Right renal pelvis (tissue), 4 donors: ENCODE data around the gene DCDC1. TPM values are rescaled to one million over a fixed set of nuclear protein-coding genes. Genes with fewer than 3 reads are reported as not detected.
"Not testable (repeated sequence)": the region's sequence is repeated elsewhere in the genome, so short reads cannot be mapped to it uniquely, and the experiment has no call there.

Source experiments
- DNase-seq, 4 donors: peaks; one replicate each; pipeline ENCODE4 v3.0.0-alpha.2; 2013; ENCODE audit warnings: low read depth in 4 of 4, low spot score in 3 of 4, missing footprints in 1 of 4
- polyA plus RNA-seq, 4 donors: library from polyadenylated mRNA; unstranded; fragments of 120-200 nt; gene quantifications; one replicate each; pipeline ENCODE4 v1.2.1, GENCODE V29; 2013; ENCODE audit not compliant: insufficient read length in 4 of 4

Gene DCDC1
- polyA plus RNA-seq, 4 donors, result 3.4 to 5.7 (median 5.0) TPM

DNA sequence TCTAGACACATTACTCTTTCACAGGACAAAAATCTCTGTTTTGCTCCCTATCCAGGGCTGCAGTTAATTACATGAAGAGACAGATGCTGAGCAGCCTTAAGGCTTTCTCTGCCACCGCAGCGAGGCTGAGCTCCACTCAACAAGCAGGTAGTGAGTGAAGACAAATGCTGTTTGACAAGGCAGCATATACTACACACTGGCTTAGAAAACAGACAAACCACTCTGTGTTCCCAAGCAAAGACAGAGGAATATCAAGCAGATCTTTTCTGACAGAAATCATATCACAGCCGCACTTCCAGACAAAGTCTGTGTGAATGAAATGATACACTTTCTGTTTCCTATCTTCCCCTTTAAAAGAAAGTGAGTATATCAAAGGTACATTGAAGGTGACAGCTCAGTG lies 368.1 kb downstream of the DCDC1 start:
- no peak for DNase-seq

DNA sequence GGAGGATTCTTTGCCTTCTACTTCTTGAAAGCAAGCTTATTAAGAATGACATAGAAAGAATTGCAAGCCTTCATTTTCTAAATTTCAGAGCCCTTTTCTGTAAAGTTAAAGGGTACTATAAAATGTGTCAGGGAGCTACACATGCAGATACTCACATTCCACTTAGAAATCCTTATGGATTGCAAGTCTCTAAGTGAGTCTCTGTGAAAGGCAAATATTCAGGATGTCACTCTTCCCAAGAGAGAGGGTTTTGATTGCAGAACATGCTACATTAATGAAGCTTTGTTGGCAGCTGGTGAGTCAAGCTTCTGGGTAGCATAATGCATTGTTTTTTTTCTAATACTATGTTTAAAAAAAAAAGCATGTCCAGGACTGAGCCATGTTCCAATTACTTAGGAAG lies 369.2 kb downstream of the DCDC1 start:
- DNase-seq, result no peak

DNA sequence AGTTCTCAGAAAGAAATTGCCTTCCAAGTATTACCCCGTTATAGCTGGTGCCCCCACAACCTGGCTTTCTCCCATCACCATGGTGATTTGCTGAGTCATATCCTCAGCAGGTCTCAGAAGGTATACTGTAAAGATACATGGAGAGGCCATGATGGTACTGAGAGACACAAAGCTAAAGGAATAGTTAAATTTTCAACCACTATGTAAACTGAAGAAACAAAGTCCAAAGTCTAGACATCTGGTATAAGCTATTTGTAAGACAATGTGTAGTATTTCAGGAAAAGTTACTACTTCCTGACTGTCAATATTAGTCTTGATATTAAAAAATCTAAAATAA lies 377.1 kb downstream of the DCDC1 start:
- DNase-seq, result no peak

DNA sequence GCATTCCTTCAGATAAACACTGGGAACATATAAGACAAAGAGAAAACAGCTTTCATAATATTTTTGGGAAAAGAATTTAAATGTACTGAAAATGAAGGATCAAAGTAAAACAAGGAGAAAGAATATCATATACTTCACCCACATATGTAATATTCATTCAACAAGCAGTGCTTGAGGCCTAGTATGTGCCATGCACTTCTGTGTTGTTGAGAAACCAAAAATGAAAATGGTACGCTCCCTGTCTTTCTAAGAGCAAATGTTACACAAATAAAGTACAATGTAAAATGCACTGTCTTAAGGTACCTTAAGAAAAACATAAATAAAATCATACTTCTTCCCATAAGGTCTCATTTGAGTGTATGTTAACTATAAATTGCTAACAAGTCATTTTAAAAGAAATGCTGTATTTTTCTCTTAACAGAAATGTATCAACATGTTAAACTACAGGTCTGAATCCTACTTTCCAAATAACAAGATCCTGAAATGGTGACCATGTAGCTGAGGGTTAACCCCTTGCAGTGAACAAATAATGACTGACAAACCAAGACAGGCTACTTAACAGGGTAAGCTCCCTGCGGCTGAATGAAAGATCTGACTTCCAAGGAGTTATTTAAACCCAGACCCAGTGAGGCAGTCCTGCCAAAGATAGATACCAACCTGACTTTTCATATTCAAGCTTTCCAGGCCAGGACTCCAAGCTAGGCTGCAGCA lies 377.6 kb downstream of the DCDC1 start:
- no peak for DNase-seq

DNA sequence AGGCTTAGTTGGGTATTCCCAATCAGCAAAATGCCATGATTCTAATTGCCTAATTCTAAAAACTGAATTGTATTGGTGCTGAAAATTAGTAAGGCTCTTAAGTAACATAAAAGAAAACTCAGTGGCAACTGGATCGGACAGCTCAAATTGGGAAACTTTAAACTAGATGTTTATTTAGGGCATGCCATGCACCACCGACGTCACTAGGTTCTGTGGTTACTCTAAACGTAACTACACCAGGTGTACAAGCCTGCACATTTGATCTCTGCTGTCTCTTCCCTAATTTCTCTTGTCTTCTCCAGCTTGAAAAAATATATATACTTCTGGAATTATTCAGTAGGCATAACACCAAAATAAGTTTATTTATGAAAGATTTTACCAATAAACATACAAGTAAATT lies 378.2 kb downstream of the DCDC1 start:
- DNase-seq, result no peak

DNA sequence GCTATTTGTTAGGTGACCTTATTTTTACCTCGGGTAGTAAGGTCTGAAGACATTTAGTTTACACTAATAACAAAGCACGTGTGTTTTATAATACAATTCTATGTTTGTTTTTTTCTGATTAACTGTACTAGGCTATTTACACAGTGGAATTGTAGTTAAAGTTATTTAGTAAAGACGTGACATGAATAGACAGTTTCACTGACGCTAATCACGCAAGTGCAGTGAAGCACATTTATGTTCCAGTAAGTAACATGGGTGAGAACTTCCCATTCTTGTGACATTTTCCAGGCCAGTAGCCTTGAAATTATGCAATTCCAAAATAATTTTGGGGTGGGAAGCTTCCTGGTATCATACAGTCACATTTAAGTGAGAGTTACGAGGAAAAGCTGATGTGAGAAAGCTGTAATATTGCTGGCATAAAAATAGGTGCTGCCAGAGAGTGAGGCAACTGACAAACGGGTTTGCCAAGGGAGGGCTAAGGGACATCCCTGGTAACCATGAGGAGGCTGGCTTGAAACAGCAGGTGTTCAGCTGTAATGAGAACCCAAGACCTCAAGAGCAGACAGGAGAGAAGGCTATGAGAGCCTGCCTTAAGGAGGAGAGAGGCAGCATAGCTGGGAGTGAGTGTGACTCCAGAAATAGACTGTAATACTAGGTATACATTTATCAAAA lies 378.8 kb downstream of the DCDC1 start:
- DNase-seq, result no peak

DNA sequence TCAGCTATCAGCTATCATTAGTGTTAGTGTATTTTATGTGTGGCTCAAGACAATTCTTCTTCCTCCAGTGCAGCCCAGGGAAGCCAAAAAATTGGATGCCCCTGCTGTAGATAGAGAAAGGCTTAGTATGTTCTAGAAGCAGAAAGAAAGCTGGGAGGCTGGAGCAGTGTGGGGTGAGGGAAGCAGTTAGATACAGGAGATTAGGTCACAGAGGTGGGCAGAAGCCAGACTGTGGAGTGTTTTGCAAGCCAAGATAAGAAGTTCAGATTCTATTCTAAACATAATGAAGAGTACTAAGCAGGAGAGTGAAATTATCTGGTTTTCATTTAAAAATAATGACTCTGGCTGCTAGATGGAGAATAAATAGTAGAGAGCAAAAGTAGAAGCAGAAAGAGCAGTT lies 381.7 kb downstream of the DCDC1 start:
- no peak for DNase-seq

DNA sequence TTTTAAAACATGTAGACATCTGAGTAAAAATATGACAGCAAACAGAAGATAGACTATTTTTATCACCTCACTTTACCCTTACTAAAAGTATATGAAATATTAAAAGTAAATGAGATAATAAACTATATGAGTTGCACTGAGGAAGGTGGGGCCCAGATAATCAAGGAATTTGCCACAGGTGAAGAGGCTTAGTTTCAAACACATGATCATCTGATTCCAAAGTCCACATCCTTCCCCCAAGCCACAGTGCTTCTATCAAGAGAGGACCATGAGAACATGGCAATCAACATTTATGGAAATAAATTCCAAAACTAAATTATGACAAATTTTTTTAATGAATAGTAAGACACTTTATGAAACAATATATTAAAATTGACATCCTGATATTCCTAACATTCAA lies 384.0 kb downstream of the DCDC1 start:
- DNase-seq, result no peak

DNA sequence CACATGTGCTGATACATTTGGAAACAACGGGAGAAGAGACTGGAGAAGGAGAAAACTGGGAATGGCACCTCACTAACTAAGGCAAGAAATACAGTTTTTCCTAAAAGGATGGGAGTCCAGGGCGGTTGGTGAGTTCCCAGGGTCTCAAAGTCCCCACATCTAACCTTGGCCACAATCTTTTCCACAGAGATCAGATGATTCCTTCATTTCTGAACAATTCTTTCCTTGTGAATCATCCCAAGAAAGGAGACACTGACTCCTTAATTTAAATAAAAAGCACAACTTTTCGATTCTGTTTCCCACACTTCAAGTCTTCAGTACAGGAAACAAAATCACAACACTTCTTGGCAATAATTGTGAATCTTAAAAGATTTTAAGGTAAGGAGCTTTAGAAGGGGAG lies 384.7 kb downstream of the DCDC1 start:
- no peak for DNase-seq

DNA sequence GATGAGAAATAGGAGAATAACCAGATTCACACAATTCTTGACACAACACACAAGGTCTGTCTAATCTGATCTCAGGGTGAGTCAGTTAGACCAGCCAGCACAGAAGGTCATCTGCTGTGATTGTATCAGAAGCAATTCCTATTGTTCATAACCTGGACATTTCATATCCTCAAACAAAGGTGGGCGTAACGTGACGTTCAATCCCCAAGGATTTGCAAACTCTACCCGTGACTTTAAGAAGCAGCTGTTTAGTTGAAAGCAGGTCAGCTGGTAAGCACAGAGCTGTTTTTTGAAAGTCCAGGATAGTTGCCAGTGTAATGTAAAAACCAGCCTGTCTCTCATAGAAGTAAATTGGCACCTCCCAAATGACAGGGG lies 385.1 kb downstream of the DCDC1 start:
- no peak for DNase-seq

DNA sequence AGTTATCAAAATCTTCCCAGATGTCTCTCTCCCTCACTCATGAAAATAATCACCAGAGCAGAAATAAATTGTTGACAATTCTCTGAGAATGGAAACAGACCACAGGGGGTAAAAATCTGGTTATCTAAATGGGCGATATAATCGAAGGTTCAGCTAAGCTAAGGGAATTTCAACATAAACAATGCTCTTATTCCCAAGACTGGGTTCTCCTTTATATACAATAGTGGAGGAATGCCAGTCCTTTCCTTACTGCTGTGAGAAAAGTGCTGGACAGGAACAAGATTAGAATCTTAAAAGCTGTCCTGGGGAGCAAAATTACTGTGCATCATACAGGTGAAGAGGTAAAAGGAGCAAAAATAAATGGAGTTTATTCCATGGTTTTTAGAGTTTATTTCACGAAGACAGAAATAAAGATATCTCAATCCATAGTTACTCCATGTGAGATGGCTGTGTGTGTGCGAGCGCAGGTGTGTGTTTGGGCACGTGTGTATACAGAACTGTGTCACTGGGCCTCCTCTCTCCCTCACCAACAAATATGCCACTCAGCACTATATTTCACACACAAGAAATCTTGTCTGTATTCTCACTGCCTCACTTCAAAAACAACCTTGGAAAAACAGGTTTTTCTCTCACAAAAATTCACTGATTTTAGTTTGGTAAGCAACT lies 385.6 kb downstream of the DCDC1 start:
- no peak for DNase-seq

DNA sequence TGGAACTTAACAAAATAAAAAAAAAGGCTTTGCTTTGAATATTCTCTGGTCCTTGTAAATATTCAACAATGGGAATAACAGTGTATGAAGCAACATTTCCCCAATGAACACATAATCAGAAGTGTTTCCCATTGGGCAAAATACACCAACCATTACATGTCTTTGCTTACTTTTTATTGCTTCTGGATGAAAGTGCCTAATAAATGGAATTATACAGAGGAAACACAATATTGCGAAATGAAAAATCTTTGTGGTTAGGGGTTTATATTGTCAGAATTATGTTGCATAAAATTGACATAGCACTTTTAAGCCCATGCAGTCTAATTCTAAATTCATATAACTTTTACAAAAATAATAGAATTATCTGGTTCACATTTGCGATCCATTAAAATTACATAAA lies 386.4 kb downstream of the DCDC1 start:
- DNase-seq, result no peak

DNA sequence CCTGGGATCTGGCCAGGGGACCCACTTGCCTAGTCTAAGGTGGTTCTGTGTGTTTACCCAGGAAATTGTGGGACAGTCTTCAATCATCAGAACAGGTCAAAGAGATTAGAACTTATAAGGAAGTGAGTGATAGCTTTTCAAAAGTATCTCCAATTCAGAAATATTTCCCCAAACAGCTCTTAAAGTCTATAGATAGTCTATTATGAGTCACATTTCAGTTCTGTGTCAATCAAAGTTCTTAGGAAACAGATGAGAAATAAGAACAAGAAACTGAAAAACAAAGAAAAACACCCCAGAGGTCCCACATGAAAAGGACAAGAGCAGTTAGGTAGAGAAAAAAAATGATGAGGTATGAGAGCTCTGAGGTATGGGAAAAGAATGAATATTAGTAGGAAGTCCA lies 402.0 kb downstream of the DCDC1 start:
- no peak for DNase-seq

DNA sequence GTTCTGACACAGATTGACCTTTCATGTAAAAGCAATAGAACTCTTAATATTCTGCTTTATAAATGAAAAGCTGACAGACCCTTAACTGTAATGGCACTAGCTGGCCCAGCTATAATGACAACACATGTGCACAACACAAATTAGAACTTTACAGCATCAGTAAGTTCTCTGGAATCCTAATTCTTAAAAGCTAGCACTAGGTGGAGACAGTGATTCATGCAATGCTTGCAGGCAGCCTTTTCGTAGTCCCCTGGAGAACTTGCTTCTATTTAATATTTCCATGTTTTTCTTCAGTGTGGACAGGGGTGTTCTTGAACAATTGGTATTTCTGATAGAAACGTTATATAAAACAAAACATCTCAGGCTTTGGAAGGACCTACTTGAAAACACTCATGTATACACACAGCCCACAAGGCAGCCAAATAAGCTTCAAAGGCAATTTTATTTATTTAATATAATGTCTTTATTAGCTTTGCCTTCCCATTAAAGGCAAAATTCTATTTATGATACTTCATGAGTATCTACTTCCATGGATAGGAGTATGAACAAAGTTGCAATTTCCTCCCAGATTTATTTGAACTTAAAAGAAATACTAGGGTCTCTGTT lies 409.0 kb downstream of the DCDC1 start:
- peak in 2 of 4 donors; percentile 3 to 5 for DNase-seq

DNA sequence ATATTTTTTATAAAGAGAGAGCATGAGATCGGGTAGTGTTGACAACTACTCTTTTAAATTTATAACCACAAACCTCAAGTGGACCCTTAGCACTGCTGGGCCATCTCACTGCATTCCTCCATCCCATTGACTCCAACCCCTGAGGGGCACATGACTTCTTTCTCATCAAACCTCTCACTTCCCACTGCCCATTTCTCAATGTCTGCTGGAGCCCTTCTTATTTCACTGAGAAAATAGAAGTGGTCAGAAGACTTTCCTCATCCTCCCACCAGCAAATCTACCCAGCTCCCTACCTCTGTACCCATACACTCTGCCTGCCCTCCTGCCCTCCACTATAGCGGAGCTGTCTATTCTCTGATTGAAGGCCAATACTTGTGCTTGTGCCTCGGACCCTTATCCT lies 412.8 kb downstream of the DCDC1 start:
- DNase-seq, result no peak

DNA sequence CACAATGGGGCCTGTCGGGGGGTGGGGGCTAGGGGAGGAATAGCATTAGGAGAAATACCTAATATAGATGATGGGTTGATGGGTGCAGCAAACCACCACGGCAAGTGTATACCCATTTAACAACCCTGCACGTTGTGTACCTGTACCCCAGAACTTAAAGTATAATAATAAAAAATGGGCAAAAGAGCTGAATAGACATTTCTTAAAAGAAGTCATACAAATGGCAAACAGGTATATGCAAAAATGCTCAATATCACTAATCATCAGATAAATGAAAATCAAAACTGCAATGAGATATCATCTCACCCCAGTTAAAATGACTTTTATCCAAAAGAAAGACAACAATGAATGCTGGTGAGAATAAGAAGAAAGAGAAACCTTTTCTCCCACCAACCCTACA lies 419.7 kb downstream of the DCDC1 start:
- no peak for DNase-seq

DNA sequence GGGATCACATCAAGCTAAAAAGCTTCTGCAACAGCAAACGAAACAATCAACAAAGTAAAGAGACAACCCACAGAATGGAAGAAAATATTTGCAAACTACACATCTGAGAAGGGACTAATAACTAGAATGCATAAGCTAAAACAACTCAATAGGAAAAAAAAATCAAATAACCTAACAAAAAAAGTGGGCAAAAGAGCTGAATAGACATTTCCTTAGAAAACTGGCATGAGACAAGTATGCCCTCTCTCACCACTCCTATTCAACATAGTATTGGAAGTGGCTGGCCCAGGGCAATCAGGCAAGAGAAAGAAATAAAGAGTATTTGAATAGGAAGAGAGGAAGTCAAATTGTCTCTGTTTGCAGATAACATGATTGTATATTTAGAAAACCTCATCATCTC lies 421.8 kb downstream of the DCDC1 start:
- DNase-seq, result not testable (repeated sequence)

DNA sequence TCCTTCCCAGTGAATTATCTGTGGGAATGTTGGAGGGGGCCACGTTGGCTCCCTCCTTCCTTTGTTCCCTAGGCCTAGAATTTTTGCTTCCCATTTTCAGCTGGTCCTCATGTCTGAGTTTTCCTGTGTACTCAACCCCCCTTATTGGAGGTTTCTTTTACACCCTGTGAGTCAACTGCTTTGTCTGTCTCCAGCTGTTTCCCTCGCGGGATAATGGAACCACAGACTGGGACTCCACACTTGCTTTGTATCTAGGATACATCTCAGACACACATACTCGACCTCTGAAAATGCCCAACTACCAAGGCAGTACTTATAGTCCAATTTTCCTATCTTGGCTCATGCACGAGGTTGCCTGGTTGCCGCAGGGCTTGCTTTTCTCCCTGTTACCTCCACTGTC lies 430.7 kb downstream of the DCDC1 start:
- DNase-seq, result no peak

DNA sequence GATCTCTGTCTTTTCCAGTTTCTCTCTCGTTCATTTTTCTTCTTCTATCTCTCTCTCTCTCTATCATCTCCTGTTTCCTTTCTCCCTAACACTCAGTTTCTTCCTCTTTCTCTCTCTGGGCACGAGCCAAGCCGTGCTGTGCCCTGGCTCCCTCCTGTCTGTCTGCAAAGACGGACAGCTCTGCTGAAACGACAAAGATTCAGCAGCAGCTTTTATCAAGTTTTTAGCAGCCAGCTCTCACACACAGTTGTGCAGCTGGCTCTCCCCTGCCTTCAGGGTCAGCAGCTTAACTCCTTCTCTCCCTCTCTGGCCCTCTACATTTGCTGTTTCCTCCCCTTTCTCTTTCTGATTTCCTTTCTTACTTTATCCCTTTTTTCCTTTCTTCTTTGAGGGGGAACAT lies 431.4 kb downstream of the DCDC1 start:
- no peak for DNase-seq

DNA sequence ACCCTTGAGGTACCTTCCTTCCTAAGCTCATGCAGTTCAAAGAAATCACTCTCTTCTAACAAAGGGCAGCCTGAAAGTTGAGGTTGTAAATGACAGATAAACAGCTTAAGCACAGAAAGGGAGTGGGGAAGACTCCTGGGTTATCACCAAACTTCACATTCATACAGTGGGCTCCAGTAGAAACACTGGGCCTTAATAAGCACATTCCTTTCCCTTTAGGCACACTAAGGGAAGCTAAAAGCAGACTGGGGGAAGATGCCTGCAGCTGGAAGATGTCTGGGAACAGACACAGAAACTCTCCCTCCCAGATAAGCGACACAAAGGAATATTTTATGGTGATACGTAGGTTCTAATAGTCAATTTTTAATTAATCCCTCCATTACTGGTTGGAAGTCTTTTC lies 433.0 kb downstream of the DCDC1 start:
- no peak for DNase-seq

DNA sequence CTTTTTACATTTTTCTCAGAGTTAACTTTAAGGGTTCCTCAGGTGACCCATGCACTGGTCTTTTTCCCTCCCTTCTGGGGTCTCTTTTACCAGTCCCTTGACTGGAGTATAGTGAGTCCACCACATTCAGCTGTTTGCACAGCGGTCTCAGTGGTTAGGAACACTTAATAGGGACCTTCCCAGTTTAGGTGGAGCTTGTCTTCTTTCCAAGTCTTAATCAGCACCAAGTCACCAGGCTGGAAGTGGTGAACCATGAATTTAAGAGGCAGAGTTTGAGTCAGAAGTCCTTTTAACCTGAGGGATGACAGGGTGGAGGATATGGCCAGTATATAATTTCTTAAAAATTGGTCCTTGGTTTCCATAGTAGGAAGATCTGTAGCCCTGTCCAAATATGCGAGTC lies 433.7 kb downstream of the DCDC1 start:
- DNase-seq, result no peak

DNA sequence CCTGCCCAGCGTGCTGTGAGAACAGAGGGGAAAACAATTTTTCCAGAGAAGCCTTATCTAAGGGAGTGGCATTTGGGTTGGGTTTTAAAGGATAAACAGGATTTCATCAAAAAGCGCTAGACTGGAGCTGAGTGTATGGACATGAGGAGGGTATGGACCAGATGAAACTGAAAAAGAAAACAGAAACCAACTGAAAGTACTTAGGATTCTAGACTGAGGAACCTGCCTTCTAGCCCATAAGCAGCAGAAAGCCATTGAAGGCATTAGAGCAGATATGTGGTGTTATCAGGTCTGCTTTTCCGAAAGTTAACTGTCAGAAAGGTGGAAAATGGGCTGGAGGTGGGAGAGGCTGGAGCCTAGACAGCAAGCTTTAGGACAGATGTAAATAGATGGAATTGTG lies 443.4 kb downstream of the DCDC1 start:
- DNase-seq, result no peak
